Neural cell (in vitro differentiated cells): ENCODE results near the gene KIAA0586.

ENCODE experiments used
- EZH2 ChIP-seq: fragments of 200-600, 300-800 bp; shearing (Covaris generic), sonication (generic); IDR thresholded peaks from 2 replicates; pipeline ENCODE4 v1.6.1; 2014; ENCODE audit warnings: antibody characterized with exemption, low read length, borderline replicate concordance, mild to moderate bottlenecking; ENCODE audit not compliant: insufficient read depth, poor library complexity, severe bottlenecking
- POLR2AphosphoS5 ChIP-seq: IDR thresholded peaks from 2 replicates; pipeline ENCODE4 v1.6.1; 2012
- SMC3 ChIP-seq: fragments of 450-650 bp; conservative IDR thresholded peaks from 2 replicates; pipeline ENCODE4 v1.6.1; 2014; ENCODE audit warnings: antibody characterized with exemption, mild to moderate bottlenecking, moderate library complexity; ENCODE audit not compliant: poor library complexity
- TAF1 ChIP-seq: IDR thresholded peaks from 2 replicates; pipeline ENCODE4 v1.6.1; 2012; ENCODE audit warnings: low read depth
- TF ChIP-seq, protein P1 (sequence below): fragments of 450-650 bp; IDR thresholded peaks from 2 replicates; pipeline ENCODE4 v1.5.1; 2014; ENCODE audit warnings: antibody characterized with exemption, mild to moderate bottlenecking, moderate library complexity; ENCODE audit not compliant: poor library complexity, severe bottlenecking

DNA sequence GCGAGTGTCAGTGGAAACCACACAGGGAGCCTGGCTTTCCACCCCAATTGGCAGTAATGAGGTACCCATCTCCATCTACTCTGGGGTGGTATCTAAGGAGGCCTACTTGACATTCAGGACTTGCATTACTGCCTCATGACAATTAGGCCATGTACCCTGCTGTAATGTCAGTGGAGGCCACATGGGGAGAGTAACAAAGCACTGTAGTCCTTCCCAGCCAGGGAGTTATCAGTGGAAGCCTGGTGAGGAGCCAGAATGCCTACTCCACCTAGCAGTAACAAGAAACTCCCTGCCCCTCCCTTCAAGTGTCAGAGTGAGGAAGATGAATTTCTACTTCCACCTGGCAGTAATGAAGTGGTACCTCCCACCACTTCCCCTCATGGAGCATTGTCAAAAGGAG is 12.7 kb upstream of the KIAA0586 start:
- TF ChIP-seq POLR2AphosphoS5, result no peak
- TF ChIP-seq, protein P1, sequence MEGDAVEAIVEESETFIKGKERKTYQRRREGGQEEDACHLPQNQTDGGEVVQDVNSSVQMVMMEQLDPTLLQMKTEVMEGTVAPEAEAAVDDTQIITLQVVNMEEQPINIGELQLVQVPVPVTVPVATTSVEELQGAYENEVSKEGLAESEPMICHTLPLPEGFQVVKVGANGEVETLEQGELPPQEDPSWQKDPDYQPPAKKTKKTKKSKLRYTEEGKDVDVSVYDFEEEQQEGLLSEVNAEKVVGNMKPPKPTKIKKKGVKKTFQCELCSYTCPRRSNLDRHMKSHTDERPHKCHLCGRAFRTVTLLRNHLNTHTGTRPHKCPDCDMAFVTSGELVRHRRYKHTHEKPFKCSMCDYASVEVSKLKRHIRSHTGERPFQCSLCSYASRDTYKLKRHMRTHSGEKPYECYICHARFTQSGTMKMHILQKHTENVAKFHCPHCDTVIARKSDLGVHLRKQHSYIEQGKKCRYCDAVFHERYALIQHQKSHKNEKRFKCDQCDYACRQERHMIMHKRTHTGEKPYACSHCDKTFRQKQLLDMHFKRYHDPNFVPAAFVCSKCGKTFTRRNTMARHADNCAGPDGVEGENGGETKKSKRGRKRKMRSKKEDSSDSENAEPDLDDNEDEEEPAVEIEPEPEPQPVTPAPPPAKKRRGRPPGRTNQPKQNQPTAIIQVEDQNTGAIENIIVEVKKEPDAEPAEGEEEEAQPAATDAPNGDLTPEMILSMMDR, result no peak
- no peak for TF ChIP-seq SMC3
- TF ChIP-seq TAF1, result no peak
- no peak for TF ChIP-seq EZH2
